ENCODE data around the gene SORCS1. TPM values are rescaled to one million over a fixed set of nuclear protein-coding genes. Genes with fewer than 3 reads are reported as not detected.

The SORCS1 gene
- total RNA-seq: not detected in 2 replicates

DNA sequence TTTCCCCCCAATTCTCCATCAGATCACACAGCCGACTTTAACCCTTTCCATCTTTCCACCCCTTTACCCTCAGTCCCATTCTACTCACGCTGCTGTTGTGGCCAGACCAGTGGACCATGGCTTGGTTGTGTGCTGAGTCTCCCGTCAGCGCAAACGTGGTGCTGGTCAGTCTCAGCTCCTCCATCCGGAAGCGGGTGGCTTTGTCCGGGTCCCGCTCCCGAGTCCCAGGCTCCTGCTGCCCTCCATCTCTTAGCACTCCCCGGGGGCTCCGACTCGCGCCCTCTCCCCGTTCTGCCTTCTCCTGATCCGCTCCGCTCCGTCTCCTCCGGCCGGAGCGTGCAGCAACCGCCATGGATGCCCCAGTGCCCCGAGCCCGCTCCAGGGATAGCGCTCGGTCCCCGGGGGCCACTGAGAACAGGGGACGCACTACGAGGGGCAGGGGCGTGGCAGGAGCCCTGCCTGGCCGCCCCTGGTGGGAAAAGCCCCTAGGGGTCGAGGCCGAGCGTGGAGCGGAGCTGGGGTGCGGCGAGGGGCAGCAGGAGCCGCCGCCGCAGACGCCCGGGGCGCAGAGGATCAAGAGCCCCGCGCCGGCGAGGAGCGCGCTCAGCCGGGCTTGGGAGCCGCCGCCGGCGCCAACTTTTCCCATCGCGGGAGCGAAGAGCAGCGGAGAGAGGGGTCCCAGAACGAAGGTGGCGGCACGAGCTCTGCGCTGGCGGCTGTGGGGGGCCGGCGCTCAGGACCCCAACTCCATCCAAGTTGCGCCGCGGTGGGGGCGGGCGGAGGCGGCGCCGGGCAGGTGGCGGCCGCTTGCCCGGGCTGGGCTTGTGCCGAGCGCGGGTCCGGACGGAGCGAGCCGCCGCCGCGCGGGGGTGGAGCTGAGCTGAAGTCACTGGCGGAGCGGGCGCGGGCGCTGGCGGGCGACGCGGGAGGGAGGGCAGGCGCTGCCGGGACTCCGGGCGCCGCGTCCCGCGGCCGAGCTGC lies at the start of gene SORCS1:
Gene SORCS1 (minus strand): TSS at position 826 of the 981 bp plus-strand sequence.

